ENCODE measurements around the gene NBAS. TPM values are rescaled to one million over a fixed set of nuclear protein-coding genes. Genes with fewer than 3 reads are reported as not detected.

NBAS gene
- total RNA-seq, 1 donor from 2014 or later: 57.6 TPM

GRCh38 chr2:15565994-15566671 lies 5.0 kb upstream of the NBAS start:
- Mint-ChIP-seq H3K36me3 (ENCODE audit: low read depth, unreplicated experiment) (no peaks in the 10 kb centered on the region), H3K27me3 (ENCODE audit: low read depth, unreplicated experiment) (no peaks in the 10 kb centered on the region), H3K4me1 (ENCODE audit: low read depth, unreplicated experiment) (peaks cover 12% of the 10 kb centered on the region), H3K4me3 (ENCODE audit: unreplicated experiment) (no peak overlapping the region), H3K27ac (ENCODE audit: unreplicated experiment) (no peak overlapping the region), H3K9me3 (ENCODE audit: unreplicated experiment) (no peaks in the 10 kb centered on the region)
- Histone ChIP-seq H3K9me3 (ENCODE audit: insufficient read depth, low read depth, low read length) (no peaks in the 10 kb centered on the region), H2AFZ (ENCODE audit: low read depth, low read length) (no peak overlapping the region), H3K4me1 (ENCODE audit: insufficient read depth, low read length) (peaks cover 5% of the 10 kb centered on the region), H3K27ac (ENCODE audit: low read depth, low read length) (no peak overlapping the region), H3K4me2 (ENCODE audit: low read length) (no peak overlapping the region), H3K4me3 (ENCODE audit: insufficient read depth, low read depth, low read length) (no peak overlapping the region), H3K79me2 (ENCODE audit: insufficient read depth, low read length) (peaks cover 2% of the 10 kb centered on the region), H3K9ac (ENCODE audit: low read length) (no peak overlapping the region), H3K27me3 (ENCODE audit: insufficient read depth, low read length) (no peaks in the 10 kb centered on the region), H3K36me3 (ENCODE audit: insufficient read depth, low read length) (no peaks in the 10 kb centered on the region), H4K20me1 (ENCODE audit: insufficient read depth, low read length) (no peaks in the 10 kb centered on the region)
- no peak for FAIRE-seq
- no peak for DNase-seq (ENCODE audit: low read depth)
- no peak for TF ChIP-seq EZH2 (IDR thresholded peaks at IDR 0.05; ENCODE audit: insufficient read depth, low read length)
- TF ChIP-seq, protein P1, sequence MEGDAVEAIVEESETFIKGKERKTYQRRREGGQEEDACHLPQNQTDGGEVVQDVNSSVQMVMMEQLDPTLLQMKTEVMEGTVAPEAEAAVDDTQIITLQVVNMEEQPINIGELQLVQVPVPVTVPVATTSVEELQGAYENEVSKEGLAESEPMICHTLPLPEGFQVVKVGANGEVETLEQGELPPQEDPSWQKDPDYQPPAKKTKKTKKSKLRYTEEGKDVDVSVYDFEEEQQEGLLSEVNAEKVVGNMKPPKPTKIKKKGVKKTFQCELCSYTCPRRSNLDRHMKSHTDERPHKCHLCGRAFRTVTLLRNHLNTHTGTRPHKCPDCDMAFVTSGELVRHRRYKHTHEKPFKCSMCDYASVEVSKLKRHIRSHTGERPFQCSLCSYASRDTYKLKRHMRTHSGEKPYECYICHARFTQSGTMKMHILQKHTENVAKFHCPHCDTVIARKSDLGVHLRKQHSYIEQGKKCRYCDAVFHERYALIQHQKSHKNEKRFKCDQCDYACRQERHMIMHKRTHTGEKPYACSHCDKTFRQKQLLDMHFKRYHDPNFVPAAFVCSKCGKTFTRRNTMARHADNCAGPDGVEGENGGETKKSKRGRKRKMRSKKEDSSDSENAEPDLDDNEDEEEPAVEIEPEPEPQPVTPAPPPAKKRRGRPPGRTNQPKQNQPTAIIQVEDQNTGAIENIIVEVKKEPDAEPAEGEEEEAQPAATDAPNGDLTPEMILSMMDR (IDR thresholded peaks at IDR 0.05; ENCODE audit: insufficient read depth, low read depth, low read length): no peak

GRCh38 chr2:15565392-15565791 lies 4.3 kb upstream of the NBAS start:
- Histone ChIP-seq H3K4me2 (ENCODE audit: low read length) (no peak overlapping the region), H3K9me3 (ENCODE audit: insufficient read depth, low read depth, low read length) (no peaks in the 10 kb centered on the region), H2AFZ (ENCODE audit: low read depth, low read length) (no peak overlapping the region), H3K9ac (ENCODE audit: low read length) (no peak overlapping the region), H4K20me1 (ENCODE audit: insufficient read depth, low read length) (no peaks in the 10 kb centered on the region), H3K27me3 (ENCODE audit: insufficient read depth, low read length) (no peaks in the 10 kb centered on the region), H3K4me3 (ENCODE audit: insufficient read depth, low read depth, low read length) (no peak overlapping the region), H3K36me3 (ENCODE audit: insufficient read depth, low read length) (no peaks in the 10 kb centered on the region), H3K27ac (ENCODE audit: low read depth, low read length) (no peak overlapping the region), H3K4me1 (ENCODE audit: insufficient read depth, low read length) (peaks cover 5% of the 10 kb centered on the region), H3K79me2 (ENCODE audit: insufficient read depth, low read length) (peaks cover 9% of the 10 kb centered on the region)
- no peak for DNase-seq (ENCODE audit: low read depth)
- Mint-ChIP-seq H3K27ac (ENCODE audit: unreplicated experiment) (no peak overlapping the region), H3K36me3 (ENCODE audit: low read depth, unreplicated experiment) (no peaks in the 10 kb centered on the region), H3K4me3 (ENCODE audit: unreplicated experiment) (no peak overlapping the region), H3K4me1 (ENCODE audit: low read depth, unreplicated experiment) (peaks cover 12% of the 10 kb centered on the region), H3K9me3 (ENCODE audit: unreplicated experiment) (no peaks in the 10 kb centered on the region), H3K27me3 (ENCODE audit: low read depth, unreplicated experiment) (no peaks in the 10 kb centered on the region)
- FAIRE-seq: no peak
- TF ChIP-seq, protein P1 (IDR thresholded peaks at IDR 0.05; ENCODE audit: insufficient read depth, low read depth, low read length): no peak
- TF ChIP-seq EZH2 (IDR thresholded peaks at IDR 0.05; ENCODE audit: insufficient read depth, low read length): no peak

Data from astrocyte (in vitro differentiated cells and primary cell).